Vagina (tissue), 2 donors: ENCODE results near the gene APOB. TPM values are rescaled to one million over a fixed set of nuclear protein-coding genes. Genes with fewer than 3 reads are reported as not detected.

Experiments used
- DNase-seq, 2 donors: peaks; one replicate each; pipeline ENCODE4 v3.0.0-alpha.2; 2017; ENCODE audit errors: extremely low spot score in 2 of 2
- H3K27ac ChIP-seq: fragments of 200-600 bp; sonication (generic); one replicate; pipeline ENCODE4 v1.5.1; 2019
- H3K27me3 ChIP-seq: fragments of 200-600 bp; sonication (generic); one replicate; pipeline ENCODE4 v1.5.1; 2019
- H3K36me3 ChIP-seq, 2 donors: fragments of 200-600 bp; sonication (generic); one replicate each; pipeline ENCODE4 v1.5.1; 2017 to 2019
- H3K4me1 ChIP-seq: fragments of 200-600 bp; sonication (generic); one replicate; pipeline ENCODE4 v1.5.1; 2019
- H3K4me3 ChIP-seq, 2 donors: fragments of 200-600 bp; sonication (generic); 1 replicate in 1 of 2; 2 replicates in 1 of 2; pipeline ENCODE4 v1.5.1; 2016 to 2019
- H3K9me3 ChIP-seq: fragments of 200-600 bp; sonication (generic); one replicate; pipeline ENCODE4 v1.5.1; 2019
- POLR2A ChIP-seq, 2 donors: fragments of 450-650 bp; IDR thresholded peaks; one replicate each; pipeline ENCODE4 v1.6.1; 2017; ENCODE audit warnings: antibody characterized with exemption in 2 of 2, mild to moderate bottlenecking in 2 of 2, moderate library complexity in 2 of 2
- POLR2AphosphoS5 ChIP-seq, 2 donors: sonication (generic); formaldehyde crosslinking; IDR thresholded peaks; one replicate each; pipeline ENCODE4 v1.9.0; 2017; ENCODE audit warnings: antibody characterized with exemption in 2 of 2, mild to moderate bottlenecking in 2 of 2, low read depth in 1 of 2; ENCODE audit not compliant: insufficient read depth in 1 of 2
- intact Hi-C: fragments of 100-400 bp; cut with DNase I; formaldehyde crosslinking; loops from one replicate; pipeline ENCODE4 v1.15.1; 2023
- total RNA-seq: library from RNA; depleted of rRNA; stranded (reverse); fragments of >200 nt; gene quantifications from one replicate; pipeline ENCODE4 v1.2.3, GENCODE V29; 2016
- TF ChIP-seq, protein P1 (sequence below), 3 experiments: fragments of 450-650 bp in 2 of 3; fragments of 200-600 bp in 1 of 3; sonication (generic) in 1 of 3; IDR thresholded peaks; one replicate each; pipeline ENCODE4 v1.5.1; 2017 to 2019; ENCODE audit warnings: antibody characterized with exemption in 3 of 3, mild to moderate bottlenecking in 2 of 3, moderate library complexity in 2 of 3

The APOB gene, protein sequence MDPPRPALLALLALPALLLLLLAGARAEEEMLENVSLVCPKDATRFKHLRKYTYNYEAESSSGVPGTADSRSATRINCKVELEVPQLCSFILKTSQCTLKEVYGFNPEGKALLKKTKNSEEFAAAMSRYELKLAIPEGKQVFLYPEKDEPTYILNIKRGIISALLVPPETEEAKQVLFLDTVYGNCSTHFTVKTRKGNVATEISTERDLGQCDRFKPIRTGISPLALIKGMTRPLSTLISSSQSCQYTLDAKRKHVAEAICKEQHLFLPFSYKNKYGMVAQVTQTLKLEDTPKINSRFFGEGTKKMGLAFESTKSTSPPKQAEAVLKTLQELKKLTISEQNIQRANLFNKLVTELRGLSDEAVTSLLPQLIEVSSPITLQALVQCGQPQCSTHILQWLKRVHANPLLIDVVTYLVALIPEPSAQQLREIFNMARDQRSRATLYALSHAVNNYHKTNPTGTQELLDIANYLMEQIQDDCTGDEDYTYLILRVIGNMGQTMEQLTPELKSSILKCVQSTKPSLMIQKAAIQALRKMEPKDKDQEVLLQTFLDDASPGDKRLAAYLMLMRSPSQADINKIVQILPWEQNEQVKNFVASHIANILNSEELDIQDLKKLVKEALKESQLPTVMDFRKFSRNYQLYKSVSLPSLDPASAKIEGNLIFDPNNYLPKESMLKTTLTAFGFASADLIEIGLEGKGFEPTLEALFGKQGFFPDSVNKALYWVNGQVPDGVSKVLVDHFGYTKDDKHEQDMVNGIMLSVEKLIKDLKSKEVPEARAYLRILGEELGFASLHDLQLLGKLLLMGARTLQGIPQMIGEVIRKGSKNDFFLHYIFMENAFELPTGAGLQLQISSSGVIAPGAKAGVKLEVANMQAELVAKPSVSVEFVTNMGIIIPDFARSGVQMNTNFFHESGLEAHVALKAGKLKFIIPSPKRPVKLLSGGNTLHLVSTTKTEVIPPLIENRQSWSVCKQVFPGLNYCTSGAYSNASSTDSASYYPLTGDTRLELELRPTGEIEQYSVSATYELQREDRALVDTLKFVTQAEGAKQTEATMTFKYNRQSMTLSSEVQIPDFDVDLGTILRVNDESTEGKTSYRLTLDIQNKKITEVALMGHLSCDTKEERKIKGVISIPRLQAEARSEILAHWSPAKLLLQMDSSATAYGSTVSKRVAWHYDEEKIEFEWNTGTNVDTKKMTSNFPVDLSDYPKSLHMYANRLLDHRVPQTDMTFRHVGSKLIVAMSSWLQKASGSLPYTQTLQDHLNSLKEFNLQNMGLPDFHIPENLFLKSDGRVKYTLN (N-terminal part only)
- total RNA-seq, result not detected

GRCh38 chr2:21043744-21044532, at the start of gene APOB:
APOB (minus strand) TSS chr2:21044073; CDS start chr2:21043945, 128 bp downstream.
- Histone ChIP-seq H3K4me1 (no peaks in the 10 kb centered on the region), H3K4me3 (no peak within 1 kb of the TSS), H3K9me3 (no peaks in the 10 kb centered on the region), H3K27me3 (no peaks in the 10 kb centered on the region), H3K27ac (no peak within 1 kb of the TSS), H3K36me3 (no peaks in the 10 kb centered on the region)
- no peak for TF ChIP-seq POLR2A (IDR thresholded peaks at IDR 0.05)
- no peak for TF ChIP-seq POLR2AphosphoS5 (IDR thresholded peaks at IDR 0.05; ENCODE audit: insufficient read depth in 1 of 2, low read depth in 1 of 2)
- TF ChIP-seq, protein P1, sequence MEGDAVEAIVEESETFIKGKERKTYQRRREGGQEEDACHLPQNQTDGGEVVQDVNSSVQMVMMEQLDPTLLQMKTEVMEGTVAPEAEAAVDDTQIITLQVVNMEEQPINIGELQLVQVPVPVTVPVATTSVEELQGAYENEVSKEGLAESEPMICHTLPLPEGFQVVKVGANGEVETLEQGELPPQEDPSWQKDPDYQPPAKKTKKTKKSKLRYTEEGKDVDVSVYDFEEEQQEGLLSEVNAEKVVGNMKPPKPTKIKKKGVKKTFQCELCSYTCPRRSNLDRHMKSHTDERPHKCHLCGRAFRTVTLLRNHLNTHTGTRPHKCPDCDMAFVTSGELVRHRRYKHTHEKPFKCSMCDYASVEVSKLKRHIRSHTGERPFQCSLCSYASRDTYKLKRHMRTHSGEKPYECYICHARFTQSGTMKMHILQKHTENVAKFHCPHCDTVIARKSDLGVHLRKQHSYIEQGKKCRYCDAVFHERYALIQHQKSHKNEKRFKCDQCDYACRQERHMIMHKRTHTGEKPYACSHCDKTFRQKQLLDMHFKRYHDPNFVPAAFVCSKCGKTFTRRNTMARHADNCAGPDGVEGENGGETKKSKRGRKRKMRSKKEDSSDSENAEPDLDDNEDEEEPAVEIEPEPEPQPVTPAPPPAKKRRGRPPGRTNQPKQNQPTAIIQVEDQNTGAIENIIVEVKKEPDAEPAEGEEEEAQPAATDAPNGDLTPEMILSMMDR (IDR thresholded peaks at IDR 0.05), result no peak
- intact Hi-C loops, result loop anchor here (10.0 kb wide), 2 partner anchors 71 to 271 kb away; no protein-coding TSS in a partner anchor
- no peak for DNase-seq

- Histone ChIP-seq H3K4me3 (no peak overlapping the region), H3K4me1 (no peaks in the 10 kb centered on the region), H3K9me3 (no peaks in the 10 kb centered on the region), H3K27me3 (no peaks in the 10 kb centered on the region), H3K27ac (no peak overlapping the region), H3K36me3 (no peaks in the 10 kb centered on the region)
- no peak for DNase-seq
- intact Hi-C loops, result no loop called here
- TF ChIP-seq POLR2AphosphoS5 (IDR thresholded peaks at IDR 0.05; ENCODE audit: insufficient read depth in 1 of 2, low read depth in 1 of 2) (no peak), POLR2A (IDR thresholded peaks at IDR 0.05) (no peak)
- TF ChIP-seq, protein P1 (IDR thresholded peaks at IDR 0.05), result no peak
These were observed 48.5 kb upstream of the APOB start for GRCh38 chr2:21092308-21092869.

- no peak for DNase-seq
- Histone ChIP-seq H3K36me3 (no peaks in the 10 kb centered on the region), H3K9me3 (no peaks in the 10 kb centered on the region), H3K27ac (no peak overlapping the region), H3K4me1 (no peaks in the 10 kb centered on the region), H3K4me3 (no peak overlapping the region), H3K27me3 (no peaks in the 10 kb centered on the region)
- TF ChIP-seq POLR2A (IDR thresholded peaks at IDR 0.05) (no peak), POLR2AphosphoS5 (IDR thresholded peaks at IDR 0.05; ENCODE audit: insufficient read depth in 1 of 2, low read depth in 1 of 2) (no peak)
- TF ChIP-seq, protein P1 (IDR thresholded peaks at IDR 0.05), result no peak
- intact Hi-C loops, result no loop called here
These were observed 40.5 kb upstream of the APOB start for GRCh38 chr2:21084401-21084800.

DNA sequence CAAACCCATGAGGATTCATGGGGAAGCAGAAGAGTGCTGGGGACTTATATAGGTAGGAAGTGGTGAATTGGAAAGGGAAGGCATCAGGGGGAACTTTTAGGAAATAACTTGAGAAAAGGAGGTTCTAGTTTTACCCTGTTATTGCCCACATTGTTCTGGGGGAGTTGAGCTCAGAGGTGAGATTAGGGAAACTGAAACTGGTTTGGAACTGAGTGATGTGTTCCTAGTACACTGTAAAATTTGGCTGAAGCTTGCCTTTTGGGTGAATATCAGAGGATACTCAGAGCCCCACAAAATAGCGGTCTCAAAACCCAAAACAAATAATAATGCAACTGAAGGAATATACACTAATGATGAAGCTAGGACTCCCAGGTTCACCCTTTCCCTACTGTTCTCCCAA, 39.6 kb upstream of the APOB start:
- Histone ChIP-seq H3K4me1 (no peaks in the 10 kb centered on the region), H3K27me3 (no peaks in the 10 kb centered on the region), H3K4me3 (no peak overlapping the region), H3K36me3 (no peaks in the 10 kb centered on the region), H3K9me3 (no peaks in the 10 kb centered on the region), H3K27ac (no peak overlapping the region)
- no peak for DNase-seq
- TF ChIP-seq POLR2A (IDR thresholded peaks at IDR 0.05) (no peak), POLR2AphosphoS5 (IDR thresholded peaks at IDR 0.05; ENCODE audit: insufficient read depth in 1 of 2, low read depth in 1 of 2) (no peak)
- TF ChIP-seq, protein P1 (IDR thresholded peaks at IDR 0.05), result no peak
- intact Hi-C loops, result loop anchor here (1.0 kb wide), 1 partner anchor 26 kb away; no protein-coding TSS in a partner anchor
